B cell (primary cell): ENCODE measurements around the gene OR9A2.

Experiments
- CTCF ChIP-seq: fragments of 200-600 bp; IDR thresholded peaks from one replicate; pipeline ENCODE4 v1.8.0; 2022; ENCODE audit warnings: antibody characterized with exemption, mild to moderate bottlenecking
- EZH2 ChIP-seq: IDR thresholded peaks from 2 replicates; pipeline ENCODE4 v1.6.1; 2012; ENCODE audit warnings: borderline replicate concordance, low read depth, mild to moderate bottlenecking, moderate library complexity, low read length; ENCODE audit not compliant: insufficient read depth, poor library complexity, severe bottlenecking

- TF ChIP-seq CTCF: no peak
- TF ChIP-seq EZH2: no peak
Measured at GRCh38 chr7:143054621-143055020, 27.7 kb upstream of the OR9A2 start.
